HEK293T (cell line): ENCODE data around the gene ERC1.
"Not testable (repeated sequence)": the region's sequence is repeated elsewhere in the genome, so short reads cannot be mapped to it uniquely, and the experiment has no call there.

Source experiments
- CTCF ChIA-PET: fragments of 350-600 bp; formaldehyde crosslinking; extraction: SDS; loops from one replicate; lab custom pipeline; 2021; ENCODE audit warnings: antibody characterized with exemption, inconsistent platforms; lab: Yijun Ruan, JAX
- POLR2A ChIA-PET: fragments of 350-600 bp; formaldehyde crosslinking; extraction: SDS; loops from one replicate; lab custom pipeline; 2020; ENCODE audit warnings: antibody characterized with exemption, inconsistent platforms; lab: Yijun Ruan, JAX
- DNase-seq: peaks from one replicate; pipeline ENCODE4 v3.0.0; 2012; ENCODE audit warnings: mixed read lengths; ENCODE audit errors: extremely low spot score
- ARNT ChIP-seq: fragments of 450-650 bp; IDR thresholded peaks from 2 replicates; pipeline ENCODE4 v1.6.1; 2017; ENCODE audit warnings: mild to moderate bottlenecking
- BHLHE40 ChIP-seq: fragments of 450-650 bp; IDR thresholded peaks from 2 replicates; pipeline ENCODE4 v1.6.1; 2016; ENCODE audit warnings: mild to moderate bottlenecking, moderate library complexity, borderline replicate concordance
- CTBP1 ChIP-seq: fragments of 450-650 bp; IDR thresholded peaks from 2 replicates; pipeline ENCODE4 v1.6.1; 2016; ENCODE audit warnings: borderline replicate concordance
- ELF4 ChIP-seq: fragments of 450-650 bp; IDR thresholded peaks from 2 replicates; pipeline ENCODE4 v1.6.1; 2017; ENCODE audit warnings: antibody characterized with exemption
- FOXA1 ChIP-seq: fragments of 450-650 bp; IDR thresholded peaks from 2 replicates; pipeline ENCODE4 v1.6.1; 2016; ENCODE audit warnings: mild to moderate bottlenecking
- FOXK2 ChIP-seq: fragments of 450-650 bp; IDR thresholded peaks from 2 replicates; pipeline ENCODE4 v1.6.1; 2016; ENCODE audit warnings: mild to moderate bottlenecking
- FOXM1 ChIP-seq: fragments of 450-650 bp; IDR thresholded peaks from 2 replicates; pipeline ENCODE4 v1.6.1; 2017; ENCODE audit warnings: mild to moderate bottlenecking, borderline replicate concordance
- HDGF ChIP-seq: fragments of 450-650 bp; IDR thresholded peaks from 2 replicates; pipeline ENCODE4 v1.6.1; 2017; ENCODE audit warnings: antibody characterized with exemption, borderline replicate concordance
- L3MBTL2 ChIP-seq: fragments of 450-650 bp; conservative IDR thresholded peaks from 2 replicates; pipeline ENCODE4 v1.6.1; 2016; ENCODE audit warnings: mild to moderate bottlenecking
- LEF1 ChIP-seq: fragments of 450-650 bp; IDR thresholded peaks from 2 replicates; pipeline ENCODE4 v1.6.1; 2017; ENCODE audit warnings: mild to moderate bottlenecking, borderline replicate concordance
- NFRKB ChIP-seq: fragments of 450-650 bp; IDR thresholded peaks from 2 replicates; pipeline ENCODE4 v1.6.1; 2016; ENCODE audit warnings: mild to moderate bottlenecking, moderate library complexity
- SP1 ChIP-seq: fragments of 450-650 bp; IDR thresholded peaks from 2 replicates; pipeline ENCODE4 v1.6.1; 2017
- SUZ12 ChIP-seq: fragments of 450-650 bp; IDR thresholded peaks from 2 replicates; pipeline ENCODE4 v1.6.1; 2016; ENCODE audit warnings: mild to moderate bottlenecking
- TARDBP ChIP-seq: fragments of 450-650 bp; IDR thresholded peaks from 2 replicates; pipeline ENCODE4 v1.6.1; 2016
- ZNF384 ChIP-seq: fragments of 450-650 bp; IDR thresholded peaks from 2 replicates; pipeline ENCODE4 v1.6.1; 2016
- TF ChIP-seq, protein P1 (sequence below): fragments of 450-650 bp; IDR thresholded peaks from 2 replicates; pipeline ENCODE4 v1.6.1; 2016

The ERC1 gene

GRCh38 chr12:1351926-1352325, 360.9 kb downstream of the ERC1 start:
- POLR2A ChIA-PET, result no interaction called here
- CTCF ChIA-PET, result interaction anchor here (0.6 kb wide), 1 partner anchor 230 kb away, joined by 3 read pairs; no protein-coding TSS in a partner anchor
- TF ChIP-seq TARDBP (no peak), L3MBTL2 (no peak), BHLHE40 (no peak), CTBP1 (no peak), FOXK2 (no peak), SUZ12 (no peak), ARNT (no peak), ELF4 (no peak), NFRKB (no peak), ZNF384 (no peak), SP1 (no peak), HDGF (no peak), FOXA1 (no peak), FOXM1 (no peak), LEF1 (no peak)
- TF ChIP-seq, protein P1, sequence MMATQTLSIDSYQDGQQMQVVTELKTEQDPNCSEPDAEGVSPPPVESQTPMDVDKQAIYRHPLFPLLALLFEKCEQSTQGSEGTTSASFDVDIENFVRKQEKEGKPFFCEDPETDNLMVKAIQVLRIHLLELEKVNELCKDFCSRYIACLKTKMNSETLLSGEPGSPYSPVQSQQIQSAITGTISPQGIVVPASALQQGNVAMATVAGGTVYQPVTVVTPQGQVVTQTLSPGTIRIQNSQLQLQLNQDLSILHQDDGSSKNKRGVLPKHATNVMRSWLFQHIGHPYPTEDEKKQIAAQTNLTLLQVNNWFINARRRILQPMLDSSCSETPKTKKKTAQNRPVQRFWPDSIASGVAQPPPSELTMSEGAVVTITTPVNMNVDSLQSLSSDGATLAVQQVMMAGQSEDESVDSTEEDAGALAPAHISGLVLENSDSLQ, result no peak
- no peak for DNase-seq

- no peak for DNase-seq
- CTCF ChIA-PET, result interaction anchor here (0.8 kb wide), 1 partner anchor 256 kb away, joined by 3 read pairs; no protein-coding TSS in a partner anchor
- no peak for TF ChIP-seq FOXA1
- no peak for TF ChIP-seq FOXM1
- no peak for TF ChIP-seq LEF1
- no peak for TF ChIP-seq TARDBP
- no peak for TF ChIP-seq ZNF384
- TF ChIP-seq NFRKB, result no peak
- no peak for TF ChIP-seq SUZ12
- no peak for TF ChIP-seq ARNT
- POLR2A ChIA-PET, result no interaction called here
Observed at GRCh38 chr12:1353451-1353850, 362.4 kb downstream of the ERC1 start.

GRCh38 chr12:1355396-1355795, 364.4 kb downstream of the ERC1 start:
- ChIA-PET CTCF (interaction anchor here (0.6 to 1.2 kb wide), 2 partner anchors 117 to 298 kb away, joined by 3 to 4 read pairs; no protein-coding TSS in a partner anchor), POLR2A (no interaction called here)
- no peak for TF ChIP-seq SP1
- DNase-seq, result no peak

DNA sequence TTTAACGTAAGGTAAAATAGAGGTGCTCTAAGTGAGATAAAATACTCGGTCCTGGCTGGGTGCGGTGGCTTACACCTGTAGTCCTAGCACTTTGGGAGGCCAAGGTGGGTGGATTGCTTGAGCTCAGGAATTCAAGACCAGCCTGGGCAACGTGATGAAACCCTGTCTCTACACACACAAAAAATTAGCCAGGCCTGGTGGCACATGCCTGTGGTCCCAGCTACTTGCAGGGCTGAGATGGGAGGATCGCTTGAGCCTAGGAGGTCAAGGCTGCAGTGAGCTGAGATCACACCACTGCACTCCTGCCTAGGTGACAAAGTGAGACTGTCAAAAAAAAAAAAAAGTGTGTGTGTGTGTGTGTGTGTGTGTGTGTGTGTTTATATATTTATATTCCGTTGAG, 364.8 kb downstream of the ERC1 start:
- CTCF ChIA-PET, result interaction anchor here (1.2 kb wide), 1 partner anchor 297 kb away, joined by 3 read pairs; no protein-coding TSS in a partner anchor
- POLR2A ChIA-PET, DNase-seq: not testable (repeated sequence)

- DNase-seq, result no peak
- ChIA-PET POLR2A (no interaction called here), CTCF (interaction anchor here (0.5 kb wide), 1 partner anchor 1374 kb away, joined by 3 read pairs; no protein-coding TSS in a partner anchor)
- no peak for TF ChIP-seq FOXK2
Observed at GRCh38 chr12:1356285-1356684, 365.3 kb downstream of the ERC1 start.

- POLR2A ChIA-PET, result no interaction called here
- CTCF ChIA-PET, result no interaction called here
Observed at GRCh38 chr12:1357171-1357570, 366.1 kb downstream of the ERC1 start.

GRCh38 chr12:1357711-1358110, 366.7 kb downstream of the ERC1 start:
- DNase-seq, result no peak
- TF ChIP-seq HDGF (no peak), ARNT (no peak), ZNF384 (no peak), FOXK2 (no peak), SP1 (no peak), FOXA1 (no peak), ELF4 (no peak), LEF1 (no peak), CTBP1 (no peak), FOXM1 (no peak), BHLHE40 (no peak)
- TF ChIP-seq, protein P1, result no peak
- CTCF ChIA-PET, result no interaction called here
- POLR2A ChIA-PET, result no interaction called here

More at GRCh38 chr12:1357171-1357570, 366.1 kb downstream of the ERC1 start:
- TF ChIP-seq BHLHE40, result no peak
- TF ChIP-seq ELF4, result no peak
- TF ChIP-seq CTBP1, result no peak
- no peak for TF ChIP-seq LEF1
- TF ChIP-seq HDGF, result no peak
- no peak for TF ChIP-seq FOXK2
- TF ChIP-seq ARNT, result no peak
- DNase-seq, result no peak

- POLR2A ChIA-PET, result no interaction called here
- CTCF ChIA-PET, result no interaction called here
Observed at GRCh38 chr12:1360441-1361210, 369.6 kb downstream of the ERC1 start.

More at GRCh38 chr12:1360441-1361210, 369.6 kb downstream of the ERC1 start:
- no peak for TF ChIP-seq TARDBP
- no peak for TF ChIP-seq CTBP1
- no peak for TF ChIP-seq ELF4
- no peak for TF ChIP-seq FOXM1
- no peak for TF ChIP-seq HDGF
- no peak for TF ChIP-seq NFRKB
- DNase-seq, result no peak
